ENCODE measurements around the gene KCNQ1. TPM values are rescaled to one million over a fixed set of nuclear protein-coding genes. Genes with fewer than 3 reads are reported as not detected.

The KCNQ1 gene
- total RNA-seq, 2 donors from 2014 or later = 4.4 to 25.3 TPM

GRCh38 chr11:2758751-2759150, 313.9 kb downstream of the KCNQ1 start:
- H3K4me1 ChIP-seq (ENCODE audit: control insufficient read depth in 1 of 2, low read depth in 2 of 2) = no peaks in the 10 kb centered on the region
- H3K36me3 ChIP-seq = no peaks in the 10 kb centered on the region
- ATAC-seq (ENCODE audit: insufficient number of reproducible peaks, low FRiP score, low read depth) = no peak
- no peaks in the 10 kb centered on the region for H3K27me3 ChIP-seq (replicated peaks; ENCODE audit: insufficient read depth)
- TF ChIP-seq CTCF (IDR thresholded peaks at IDR 0.05) = no peak
- no peak for DNase-seq (ENCODE audit: low spot score)
- H3K4me3 ChIP-seq = no peak overlapping the region
- no peak overlapping the region for H3K27ac ChIP-seq
- H3K9me3 ChIP-seq = no peaks in the 10 kb centered on the region

DNA sequence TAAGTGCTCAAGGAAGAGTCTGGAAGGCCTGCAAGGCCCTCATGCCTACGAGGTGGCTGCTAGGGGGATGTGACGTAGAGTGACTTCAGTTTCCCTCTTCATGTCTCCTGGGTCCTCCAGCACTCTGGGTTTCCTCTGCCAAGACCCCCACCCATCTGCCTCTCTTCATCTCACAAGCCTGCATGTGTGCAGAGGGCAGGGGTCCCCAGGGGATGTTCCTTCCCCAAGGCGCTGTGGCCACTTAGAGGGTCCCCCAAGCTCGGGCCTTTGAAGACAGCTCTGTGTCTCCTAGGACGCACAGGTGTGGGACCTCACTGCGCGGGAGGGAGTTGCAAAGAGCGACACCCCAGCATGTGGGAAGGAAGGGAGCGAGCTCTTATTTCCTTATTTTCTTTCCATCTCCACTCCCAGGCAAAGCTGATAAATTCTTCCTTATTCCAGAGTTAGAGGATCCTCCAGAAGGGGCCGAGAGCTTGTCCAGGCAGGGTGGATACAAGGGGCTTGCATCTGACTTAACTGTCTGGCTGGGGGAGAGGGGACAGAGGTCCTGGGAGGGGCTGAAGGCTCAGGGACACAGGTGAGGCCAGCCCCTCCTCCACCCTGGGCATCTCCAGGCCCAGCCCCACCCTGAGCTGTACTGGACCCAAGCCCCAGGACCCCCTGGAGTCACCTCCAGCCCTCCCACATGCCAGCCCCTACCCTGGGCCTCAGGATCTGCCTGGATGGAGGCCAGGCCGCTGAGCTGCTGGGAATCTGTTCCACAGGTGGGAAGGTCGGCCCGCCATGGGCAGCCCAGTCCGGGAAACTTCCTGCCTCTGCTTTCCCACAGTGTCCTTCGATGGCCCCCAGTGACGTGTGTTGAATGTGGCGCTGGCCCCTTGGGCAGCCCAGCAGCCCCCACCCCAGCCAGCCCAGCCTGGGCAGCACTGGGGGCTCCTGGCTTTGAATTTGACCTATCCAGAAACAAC, 314.7 kb downstream of the KCNQ1 start:
- H3K27ac ChIP-seq = no peak overlapping the region
- no peaks in the 10 kb centered on the region for H3K27me3 ChIP-seq (replicated peaks; ENCODE audit: insufficient read depth)
- no peaks in the 10 kb centered on the region for H3K9me3 ChIP-seq
- no peaks in the 10 kb centered on the region for H3K4me1 ChIP-seq (ENCODE audit: control insufficient read depth in 1 of 2, low read depth in 2 of 2)
- DNase-seq (ENCODE audit: low spot score) (no peak), ATAC-seq (ENCODE audit: insufficient number of reproducible peaks, low FRiP score, low read depth) (no peak)
- H3K4me3 ChIP-seq = no peak overlapping the region
- no peaks in the 10 kb centered on the region for H3K36me3 ChIP-seq
- no peak for TF ChIP-seq CTCF (IDR thresholded peaks at IDR 0.05)

GRCh38 chr11:2760196-2760871, 315.5 kb downstream of the KCNQ1 start:
- Histone ChIP-seq H3K36me3 (no peaks in the 10 kb centered on the region), H3K27me3 (replicated peaks; ENCODE audit: insufficient read depth) (no peaks in the 10 kb centered on the region), H3K4me1 (ENCODE audit: control insufficient read depth in 1 of 2, low read depth in 2 of 2) (no peaks in the 10 kb centered on the region), H3K27ac (no peak overlapping the region), H3K9me3 (no peaks in the 10 kb centered on the region), H3K4me3 (no peak overlapping the region)
- no peak for DNase-seq (ENCODE audit: low spot score)
- TF ChIP-seq CTCF (IDR thresholded peaks at IDR 0.05) = no peak
- ATAC-seq (ENCODE audit: insufficient number of reproducible peaks, low FRiP score, low read depth) = no peak

DNA sequence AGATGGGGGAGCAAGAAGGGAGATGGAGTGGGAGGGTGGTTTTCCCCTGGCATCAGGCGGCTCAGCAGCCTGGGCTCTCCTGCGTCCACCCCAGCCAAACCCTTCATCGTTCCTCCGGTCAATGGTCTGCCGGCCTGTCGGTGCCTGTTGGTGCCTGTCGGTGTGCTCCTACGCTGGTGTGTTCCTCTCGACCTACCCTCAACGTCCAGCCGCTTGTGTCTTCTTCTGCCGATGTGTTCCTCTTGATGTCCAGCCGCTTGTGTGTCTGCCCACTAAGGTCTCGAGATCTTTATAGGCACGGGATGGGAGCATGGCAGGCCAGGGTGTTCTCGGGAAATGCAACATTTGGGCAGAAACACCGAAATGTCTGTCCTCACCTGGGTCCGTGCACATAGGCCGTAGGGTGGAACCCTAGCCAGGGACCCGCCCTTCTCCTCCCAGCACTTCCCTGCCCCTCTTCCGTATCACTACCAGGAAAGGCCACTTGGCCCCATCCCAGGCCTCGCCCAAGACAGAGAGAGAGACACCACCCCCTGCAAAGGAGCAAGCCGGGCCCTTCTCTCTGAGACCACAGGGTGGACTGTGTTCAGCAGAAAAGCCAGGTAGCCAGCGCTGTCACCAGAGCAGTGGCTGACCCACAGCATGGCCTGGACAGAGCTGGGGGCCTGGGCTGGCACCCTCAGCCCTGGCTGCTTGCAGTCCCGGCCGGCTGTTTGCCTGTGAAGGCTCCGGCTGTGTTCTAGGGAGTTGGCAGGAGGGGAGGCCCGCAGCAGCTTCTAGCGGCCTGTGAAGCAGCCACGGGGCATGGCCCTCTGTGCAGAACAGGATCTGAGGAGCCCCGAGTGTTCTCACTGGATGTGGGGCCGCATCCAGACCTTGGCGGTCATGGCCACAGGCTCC, 316.6 kb downstream of the KCNQ1 start:
- ATAC-seq (ENCODE audit: insufficient number of reproducible peaks, low FRiP score, low read depth) (no peak), DNase-seq (ENCODE audit: low spot score) (no peak)
- Histone ChIP-seq H3K27me3 (replicated peaks; ENCODE audit: insufficient read depth) (no peaks in the 10 kb centered on the region), H3K9me3 (no peaks in the 10 kb centered on the region), H3K36me3 (no peaks in the 10 kb centered on the region), H3K4me3 (no peak overlapping the region), H3K4me1 (ENCODE audit: control insufficient read depth in 1 of 2, low read depth in 2 of 2) (no peaks in the 10 kb centered on the region), H3K27ac (no peak overlapping the region)
- no peak for TF ChIP-seq CTCF (IDR thresholded peaks at IDR 0.05)
